Activated T-helper 2 cell treated with anti-CD3 and anti-CD28 coated beads, Interferon-gamma antibody, Interleukin-2, Interleukin-4, amounts not matched to agents 10 μg/mL and 5 μg/mL and 100 μg/mL, durations not matched to agents 14 hours and 24 hours and 36 hours (primary cell): Measurements from ENCODE around the gene RNU6-7. TPM values are rescaled to one million over a fixed set of nuclear protein-coding genes. Genes with fewer than 3 reads are reported as not detected.

ENCODE experiments used
- DNase-seq: peaks from one replicate; pipeline ENCODE4 v3.0.0; 2021; ENCODE audit warnings: low spot score
- H3K27ac Mint-ChIP-seq: one replicate; pipeline ENCODE4 v1.8.0; 2021; ENCODE audit warnings: mixed read lengths
- H3K27me3 Mint-ChIP-seq: one replicate; pipeline ENCODE4 v1.8.0; 2021; ENCODE audit warnings: low read depth, mixed read lengths
- H3K36me3 Mint-ChIP-seq: one replicate; pipeline ENCODE4 v1.8.0; 2021; ENCODE audit warnings: low read depth, mixed read lengths
- H3K4me1 Mint-ChIP-seq: one replicate; pipeline ENCODE4 v1.8.0; 2021; ENCODE audit warnings: low read depth, mixed read lengths
- H3K4me3 Mint-ChIP-seq: one replicate; pipeline ENCODE4 v1.8.0; 2021; ENCODE audit warnings: low read depth, mild to moderate bottlenecking, moderate library complexity, mixed read lengths
- H3K9me3 Mint-ChIP-seq: one replicate; pipeline ENCODE4 v1.8.0; 2021; ENCODE audit warnings: mixed read lengths
- intact Hi-C: fragments of 100-400 bp; cut with micrococcal nuclease; formaldehyde crosslinking; loops from one replicate; pipeline ENCODE4 v1.15.1; 2023
- total RNA-seq: library from RNA; stranded (reverse); gene quantifications from 2 replicates; pipeline ENCODE4 v1.2.3, GENCODE V29; 2022

Gene RNU6-7
- total RNA-seq, 1 donor from 2014 or later = not detected

DNA sequence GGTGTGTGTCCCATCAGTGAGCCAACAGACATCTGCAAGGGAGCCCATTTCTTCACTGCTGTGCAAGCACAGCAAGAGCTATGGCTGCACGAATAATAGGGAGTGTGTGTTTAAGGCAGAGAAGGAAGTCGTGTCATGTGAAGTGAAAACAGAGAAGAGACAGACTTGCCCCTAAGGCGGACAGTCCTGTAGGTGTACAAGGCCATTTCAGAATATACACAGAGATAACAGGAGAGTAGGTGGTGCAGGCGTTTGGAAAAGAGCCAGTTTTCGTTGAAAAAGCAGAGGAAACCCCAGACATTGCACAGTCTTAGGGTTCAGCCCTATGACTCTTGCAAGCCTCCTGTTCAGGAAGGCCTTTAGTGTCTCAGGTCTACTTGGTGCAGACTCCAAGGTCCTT, 47.5 kb downstream of the RNU6-7 start:
- H3K9me3 Mint-ChIP-seq = no peaks in the 10 kb centered on the region
- no peak overlapping the region for H3K27ac Mint-ChIP-seq
- H3K27me3 Mint-ChIP-seq = no peaks in the 10 kb centered on the region
- no peaks in the 10 kb centered on the region for H3K36me3 Mint-ChIP-seq
- no peak for DNase-seq
- H3K4me1 Mint-ChIP-seq = no peaks in the 10 kb centered on the region
- no peak overlapping the region for H3K4me3 Mint-ChIP-seq
- intact Hi-C loops = no loop called here

DNA sequence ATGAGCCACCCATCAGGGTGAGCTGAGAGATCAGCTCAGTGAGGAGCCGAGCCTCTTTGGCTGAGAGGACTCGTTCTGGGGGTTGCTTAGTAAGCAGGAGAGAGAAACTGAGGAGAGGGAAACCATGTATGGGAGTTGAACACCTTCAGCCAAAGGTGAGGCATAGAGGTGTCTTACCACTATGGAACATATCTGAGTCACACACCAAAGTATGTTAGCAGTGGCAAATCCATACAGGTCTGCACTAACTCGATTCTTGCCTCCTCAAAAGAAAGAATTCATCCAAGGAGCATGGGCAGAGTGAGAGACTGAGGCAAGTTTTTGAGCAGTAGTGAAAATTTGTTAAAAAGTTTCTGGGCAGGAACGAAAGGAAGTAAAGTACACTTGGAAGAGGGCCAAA, 47.9 kb downstream of the RNU6-7 start:
- no peak overlapping the region for H3K27ac Mint-ChIP-seq
- no peaks in the 10 kb centered on the region for H3K4me1 Mint-ChIP-seq
- H3K36me3 Mint-ChIP-seq = no peaks in the 10 kb centered on the region
- no peak overlapping the region for H3K4me3 Mint-ChIP-seq
- DNase-seq = no peak
- intact Hi-C loops = no loop called here
- H3K9me3 Mint-ChIP-seq = no peaks in the 10 kb centered on the region
- no peaks in the 10 kb centered on the region for H3K27me3 Mint-ChIP-seq

DNA sequence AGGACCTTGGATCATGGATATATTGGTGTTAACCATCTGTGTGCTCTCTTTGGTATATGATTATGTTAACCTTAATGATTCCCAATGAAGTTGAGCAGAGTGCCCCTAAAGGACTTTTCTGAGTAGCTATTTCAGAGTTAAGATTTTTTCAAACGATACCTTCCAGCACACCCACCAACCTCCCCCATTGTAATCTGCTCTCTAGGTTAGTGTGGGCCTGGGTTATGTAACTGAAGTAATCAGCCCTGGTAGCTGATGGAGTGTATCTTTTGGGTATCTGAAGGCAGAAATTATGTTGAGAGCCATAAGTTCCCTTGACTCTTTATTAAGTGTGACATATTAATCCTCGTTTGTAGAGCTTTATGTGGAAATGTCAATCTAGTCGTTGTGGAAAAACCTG, 48.8 kb downstream of the RNU6-7 start:
- Mint-ChIP-seq H3K36me3 (no peaks in the 10 kb centered on the region), H3K27ac (no peak overlapping the region), H3K9me3 (no peaks in the 10 kb centered on the region), H3K4me3 (no peak overlapping the region), H3K4me1 (no peaks in the 10 kb centered on the region), H3K27me3 (no peaks in the 10 kb centered on the region)
- intact Hi-C loops = no loop called here
- no peak for DNase-seq

DNA sequence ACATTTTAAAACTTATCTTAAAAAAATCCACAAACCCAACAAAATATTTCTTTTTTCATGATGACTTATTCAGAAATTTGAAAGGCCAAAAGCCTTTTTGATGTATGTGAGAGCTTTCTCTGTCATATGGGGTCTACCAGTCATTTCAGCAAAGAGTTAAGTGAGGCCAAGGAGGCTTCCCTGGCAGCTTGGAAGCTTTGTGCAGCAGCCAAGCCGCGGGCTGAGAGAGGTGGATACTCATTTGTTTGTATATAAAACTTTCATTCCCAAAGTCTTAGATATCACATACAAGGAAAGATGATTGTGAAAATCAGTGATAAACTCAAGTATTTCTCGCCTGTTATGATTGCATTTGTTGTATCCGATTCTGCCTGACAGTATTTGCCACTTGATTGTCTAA, 49.7 kb downstream of the RNU6-7 start:
- Mint-ChIP-seq H3K27ac (no peak overlapping the region), H3K4me3 (no peak overlapping the region), H3K27me3 (no peaks in the 10 kb centered on the region), H3K4me1 (no peaks in the 10 kb centered on the region), H3K36me3 (no peaks in the 10 kb centered on the region), H3K9me3 (no peaks in the 10 kb centered on the region)
- intact Hi-C loops = no loop called here
- no peak for DNase-seq

Other genes starting within 250 kb of the RNU6-7 start
- gene ARHGAP5, start 124.7 kb upstream of the RNU6-7 start, total RNA-seq = 31.8 and 32.1 TPM in 2 replicates
- gene RNU6-8, start 1.2 kb downstream of the RNU6-7 start, total RNA-seq = not detected in 2 replicates
- gene AKAP6, start 127.3 kb downstream of the RNU6-7 start, total RNA-seq = 1.0 and 1.2 TPM in 2 replicates